CMK (cell line): ENCODE data around the gene ARL10.

Experiments used
- DNase-seq: peaks from one replicate; pipeline ENCODE4 v3.0.0-alpha.2; 2010; ENCODE audit warnings: low read depth

ARL10 gene

GRCh38 chr5:176361437-176362232 lies 3.7 kb upstream of the ARL10 start, which contains the start of gene KIAA1191:
KIAA1191 (minus strand) TSS chr5:176361764; CDS start chr5:176359508, 2,256 bp downstream.
- peak; percentile 82 for DNase-seq

- no peak for DNase-seq
Measured at GRCh38 chr5:176362233-176362490, 3.1 kb upstream of the ARL10 start.

- DNase-seq, result no peak
Measured at GRCh38 chr5:176364765-176365350, 429 bp upstream of the ARL10 start.

- no peak for DNase-seq
Measured at GRCh38 chr5:176366232-176366894, 1.1 kb downstream of the ARL10 start.

- no peak for DNase-seq
Measured at GRCh38 chr5:176368726-176369125, 3.4 kb downstream of the ARL10 start.

GRCh38 chr5:176369934-176370711 lies 4.8 kb downstream of the ARL10 start:
- DNase-seq, result no peak

GRCh38 chr5:176371621-176372539 lies 6.6 kb downstream of the ARL10 start:
- DNase-seq, result no peak

GRCh38 chr5:176373100-176373818 lies 8.0 kb downstream of the ARL10 start:
- DNase-seq, result no peak

GRCh38 chr5:176379881-176380280 lies 14.6 kb downstream of the ARL10 start:
- no peak for DNase-seq

GRCh38 chr5:176381423-176381822 lies 16.1 kb downstream of the ARL10 start:
- DNase-seq, result no peak

- no peak for DNase-seq
Measured at GRCh38 chr5:176381979-176382378, 16.7 kb downstream of the ARL10 start.

GRCh38 chr5:176382721-176383120 lies 17.4 kb downstream of the ARL10 start:
- DNase-seq, result no peak

GRCh38 chr5:176383248-176383905 lies 18.1 kb downstream of the ARL10 start:
- DNase-seq, result no peak

GRCh38 chr5:176383961-176384360 lies 18.7 kb downstream of the ARL10 start:
- DNase-seq, result no peak

- no peak for DNase-seq
Measured at GRCh38 chr5:176384366-176384930, 19.2 kb downstream of the ARL10 start.

GRCh38 chr5:176384991-176385390 lies 19.7 kb downstream of the ARL10 start:
- DNase-seq, result no peak

- DNase-seq, result no peak
Measured at GRCh38 chr5:176386491-176386890, 21.2 kb downstream of the ARL10 start.

GRCh38 chr5:176387384-176387925 lies 22.2 kb downstream of the ARL10 start:
- no peak for DNase-seq

- peak; percentile 21 for DNase-seq
Measured at GRCh38 chr5:176388003-176388443, 22.7 kb downstream of the ARL10 start.
